Sigmoid colon (tissue), 4 donors: ENCODE results near the gene FBXL4.

ENCODE experiments used
- POLR2A ChIP-seq, 2 donors: fragments of 450-650 bp; IDR thresholded peaks; one replicate each; pipeline ENCODE4 v1.6.1; 2016; ENCODE audit warnings: antibody characterized with exemption in 2 of 2, mild to moderate bottlenecking in 2 of 2, moderate library complexity in 2 of 2
- POLR2AphosphoS5 ChIP-seq, 4 donors: sonication (generic); formaldehyde crosslinking; IDR thresholded peaks; one replicate each; pipeline ENCODE4 v1.6.1; 2017; ENCODE audit warnings: antibody characterized with exemption in 4 of 4
- TF ChIP-seq, protein P1 (sequence below), 4 experiments: fragments of 450-650 bp in 3 of 4; fragments of 200-600 bp in 1 of 4; IDR thresholded peaks; one replicate each; pipeline ENCODE4 v1.5.1; 2016 to 2019; ENCODE audit warnings: antibody characterized with exemption in 4 of 4, mild to moderate bottlenecking in 3 of 4, moderate library complexity in 2 of 4

DNA sequence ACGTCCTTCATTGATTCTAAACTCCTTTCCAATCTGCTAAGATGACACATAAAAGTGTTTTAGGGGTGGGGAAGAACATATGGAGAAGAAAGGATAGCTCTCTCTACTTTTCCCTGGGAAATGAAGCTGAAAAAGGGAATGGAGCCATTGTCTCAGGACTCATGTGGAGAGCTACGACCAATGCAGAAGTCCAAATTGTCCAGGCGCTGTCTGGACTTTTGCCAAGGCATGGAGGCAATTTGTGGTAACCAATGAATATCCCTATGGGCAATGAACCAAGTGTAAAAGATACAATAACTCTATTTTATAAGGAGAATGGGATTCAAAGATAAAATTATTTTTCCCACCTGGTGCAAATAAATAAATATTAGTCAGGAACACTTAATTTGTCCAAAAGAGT is 16.1 kb downstream of the FBXL4 start:
- TF ChIP-seq POLR2AphosphoS5 (IDR thresholded peaks at IDR 0.05) (no peak), POLR2A (IDR thresholded peaks at IDR 0.05) (no peak)
- TF ChIP-seq, protein P1, sequence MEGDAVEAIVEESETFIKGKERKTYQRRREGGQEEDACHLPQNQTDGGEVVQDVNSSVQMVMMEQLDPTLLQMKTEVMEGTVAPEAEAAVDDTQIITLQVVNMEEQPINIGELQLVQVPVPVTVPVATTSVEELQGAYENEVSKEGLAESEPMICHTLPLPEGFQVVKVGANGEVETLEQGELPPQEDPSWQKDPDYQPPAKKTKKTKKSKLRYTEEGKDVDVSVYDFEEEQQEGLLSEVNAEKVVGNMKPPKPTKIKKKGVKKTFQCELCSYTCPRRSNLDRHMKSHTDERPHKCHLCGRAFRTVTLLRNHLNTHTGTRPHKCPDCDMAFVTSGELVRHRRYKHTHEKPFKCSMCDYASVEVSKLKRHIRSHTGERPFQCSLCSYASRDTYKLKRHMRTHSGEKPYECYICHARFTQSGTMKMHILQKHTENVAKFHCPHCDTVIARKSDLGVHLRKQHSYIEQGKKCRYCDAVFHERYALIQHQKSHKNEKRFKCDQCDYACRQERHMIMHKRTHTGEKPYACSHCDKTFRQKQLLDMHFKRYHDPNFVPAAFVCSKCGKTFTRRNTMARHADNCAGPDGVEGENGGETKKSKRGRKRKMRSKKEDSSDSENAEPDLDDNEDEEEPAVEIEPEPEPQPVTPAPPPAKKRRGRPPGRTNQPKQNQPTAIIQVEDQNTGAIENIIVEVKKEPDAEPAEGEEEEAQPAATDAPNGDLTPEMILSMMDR (IDR thresholded peaks at IDR 0.05) = no peak
